Activated CD8-positive, alpha-beta T cell treated with anti-CD3 and anti-CD28 coated beads, Interleukin-2, amount 10 ng/mL, durations not matched to agents 7 days and 5 days (primary cell): ENCODE results near the gene COL17A1. TPM values are rescaled to one million over a fixed set of nuclear protein-coding genes. Genes with fewer than 3 reads are reported as not detected.

Experiments
- ATAC-seq: fragments of 150-1000 bp; cut with Tn5 transposase; one replicate; pipeline ENCODE4 v1.10.0; 2021; ENCODE audit warnings: moderate library complexity
- CTCF ChIA-PET: fragments of 350-600 bp; sonication (Branson Sonifier 250); formaldehyde crosslinking; loops from one replicate; lab custom pipeline; 2021; ENCODE audit warnings: antibody characterized with exemption; lab: Charles Lee
- POLR2A ChIA-PET: fragments of 350-600 bp; sonication (Branson Sonifier 250); formaldehyde crosslinking; loops from one replicate; lab custom pipeline; 2021; ENCODE audit warnings: antibody characterized with exemption; lab: Charles Lee
- DNase-seq: peaks from one replicate; pipeline ENCODE4 v3.0.0-alpha.2; 2020
- H3K27ac Mint-ChIP-seq: one replicate; pipeline ENCODE4 v1.8.0; 2021; ENCODE audit warnings: mild to moderate bottlenecking, mixed read lengths
- H3K27me3 Mint-ChIP-seq: one replicate; pipeline ENCODE4 v1.8.0; 2021; ENCODE audit warnings: low read depth, mixed read lengths
- H3K36me3 Mint-ChIP-seq: one replicate; pipeline ENCODE4 v1.8.0; 2021; ENCODE audit warnings: low read depth, mixed read lengths
- H3K4me1 Mint-ChIP-seq: one replicate; pipeline ENCODE4 v1.8.0; 2021; ENCODE audit warnings: low read depth, mixed read lengths
- H3K4me3 Mint-ChIP-seq: one replicate; pipeline ENCODE4 v1.8.0; 2021; ENCODE audit warnings: mild to moderate bottlenecking, mixed read lengths
- H3K9me3 Mint-ChIP-seq: one replicate; pipeline ENCODE4 v1.8.0; 2022; ENCODE audit warnings: mixed read lengths; ENCODE audit not compliant: insufficient read depth
- total RNA-seq, 2 experiments: library from RNA; stranded (reverse); gene quantifications; one replicate each; pipeline ENCODE4 v1.2.3, GENCODE V29; 2021

Gene COL17A1
- total RNA-seq, 2 experiments from 2014 or later: not detected

- H3K27ac Mint-ChIP-seq: no peak overlapping the region
- no peaks in the 10 kb centered on the region for H3K27me3 Mint-ChIP-seq
- POLR2A ChIA-PET: interaction anchor here (0.6 kb wide), 1 partner anchor 93 kb away, joined by 5 read pairs; the partner anchor contains the start of gene SFR1
- CTCF ChIA-PET: interaction anchor here (0.6 to 2.5 kb wide), 13 partner anchors 11 to 141 kb away, joined by 3 to 12 read pairs (median 4); partner anchors contain the start of gene SFR1
- DNase-seq: no peak
- peaks cover 25% of the 10 kb centered on the region for H3K36me3 Mint-ChIP-seq
- H3K4me1 Mint-ChIP-seq: no peaks in the 10 kb centered on the region
- ATAC-seq: no peak
- no peaks in the 10 kb centered on the region for H3K9me3 Mint-ChIP-seq
- H3K4me3 Mint-ChIP-seq: no peak overlapping the region
These were observed 56.7 kb downstream of the COL17A1 start for GRCh38 chr10:104028823-104029520.

DNA sequence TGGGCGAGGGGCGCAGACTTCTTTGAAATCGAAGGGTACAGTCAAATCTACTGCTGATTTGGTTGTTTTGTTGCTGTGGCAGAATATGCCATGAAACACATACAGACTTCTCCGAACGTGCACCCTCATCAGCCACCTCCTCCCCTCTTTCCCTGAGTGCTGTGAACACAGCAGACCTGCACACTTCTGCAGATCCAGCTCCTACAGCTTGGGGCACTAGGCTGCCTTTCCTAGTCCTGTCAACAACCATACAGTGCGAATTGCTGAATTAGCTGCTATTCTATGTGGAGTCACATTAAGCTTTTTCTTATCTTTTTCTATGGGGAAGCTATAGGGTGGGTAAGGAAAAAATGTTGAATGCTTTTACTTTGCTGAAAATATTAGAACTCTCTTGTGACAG, 57.5 kb downstream of the COL17A1 start:
- no peak overlapping the region for H3K27ac Mint-ChIP-seq
- ATAC-seq (no peak), DNase-seq (no peak)
- peaks cover 31% of the 10 kb centered on the region for H3K36me3 Mint-ChIP-seq
- no peak overlapping the region for H3K4me3 Mint-ChIP-seq
- CTCF ChIA-PET: interaction anchor here (0.8 to 2.5 kb wide), 11 partner anchors 10 to 140 kb away, joined by 3 to 12 read pairs (median 4); partner anchors contain the start of gene SFR1
- POLR2A ChIA-PET: no interaction called here
- no peaks in the 10 kb centered on the region for H3K4me1 Mint-ChIP-seq
- no peaks in the 10 kb centered on the region for H3K9me3 Mint-ChIP-seq
- H3K27me3 Mint-ChIP-seq: no peaks in the 10 kb centered on the region

GRCh38 chr10:104026762-104027161, 58.9 kb downstream of the COL17A1 start:
- peaks cover 41% of the 10 kb centered on the region for H3K36me3 Mint-ChIP-seq
- H3K9me3 Mint-ChIP-seq: no peaks in the 10 kb centered on the region
- H3K4me1 Mint-ChIP-seq: no peaks in the 10 kb centered on the region
- ChIA-PET CTCF (interaction anchor here (1.2 kb wide), 1 partner anchor 139 kb away, joined by 6 read pairs; no protein-coding TSS in a partner anchor), POLR2A (no interaction called here)
- DNase-seq: no peak
- H3K4me3 Mint-ChIP-seq: no peak overlapping the region
- no peaks in the 10 kb centered on the region for H3K27me3 Mint-ChIP-seq
- no peak for ATAC-seq
- no peak overlapping the region for H3K27ac Mint-ChIP-seq

DNA sequence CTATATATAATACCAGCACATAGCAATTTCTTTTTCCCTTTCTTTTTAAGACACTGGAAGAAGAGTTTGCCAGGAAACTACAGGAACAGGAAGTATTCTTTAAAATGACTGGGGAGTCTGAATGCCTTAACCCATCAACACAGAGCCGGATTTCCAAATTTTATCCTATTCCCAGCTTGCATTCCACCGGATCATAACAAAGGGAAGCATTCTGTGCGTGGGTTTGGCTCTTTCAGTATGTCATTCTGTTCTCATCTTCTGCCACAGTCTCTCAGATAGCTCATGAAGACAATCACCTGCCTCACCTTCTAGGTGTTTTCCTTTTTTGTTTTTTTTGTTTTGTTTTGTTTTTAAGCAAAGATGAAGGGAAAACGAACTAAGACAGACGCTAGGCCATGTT, 60.2 kb downstream of the COL17A1 start:
- H3K27me3 Mint-ChIP-seq: no peaks in the 10 kb centered on the region
- no peak overlapping the region for H3K4me3 Mint-ChIP-seq
- CTCF ChIA-PET: interaction anchor here (1.1 to 1.4 kb wide), 5 partner anchors 8 to 137 kb away, joined by 3 to 6 read pairs (median 3); partner anchors contain the start of gene SFR1
- no peak overlapping the region for H3K27ac Mint-ChIP-seq
- H3K36me3 Mint-ChIP-seq: peaks cover 47% of the 10 kb centered on the region
- no peaks in the 10 kb centered on the region for H3K9me3 Mint-ChIP-seq
- no peaks in the 10 kb centered on the region for H3K4me1 Mint-ChIP-seq
- POLR2A ChIA-PET: no interaction called here
- ATAC-seq (no peak), DNase-seq (no peak)

- H3K4me3 Mint-ChIP-seq: no peak overlapping the region
- ChIA-PET CTCF (interaction anchor here (1.5 kb wide), 1 partner anchor 100 kb away, joined by 4 read pairs; the partner anchor contains the start of gene SFR1), POLR2A (no interaction called here)
- no peak for ATAC-seq
- H3K9me3 Mint-ChIP-seq: no peaks in the 10 kb centered on the region
- peaks cover 58% of the 10 kb centered on the region for H3K36me3 Mint-ChIP-seq
- H3K27ac Mint-ChIP-seq: no peak overlapping the region
- H3K4me1 Mint-ChIP-seq: no peaks in the 10 kb centered on the region
- DNase-seq: no peak
- H3K27me3 Mint-ChIP-seq: no peaks in the 10 kb centered on the region
These were observed 63.7 kb downstream of the COL17A1 start for GRCh38 chr10:104022026-104022425.

- Mint-ChIP-seq H3K27ac (no peak overlapping the region), H3K4me3 (no peak overlapping the region), H3K9me3 (no peaks in the 10 kb centered on the region), H3K36me3 (peaks cover 58% of the 10 kb centered on the region), H3K4me1 (no peaks in the 10 kb centered on the region), H3K27me3 (no peaks in the 10 kb centered on the region)
- no peak for ATAC-seq
- ChIA-PET POLR2A (no interaction called here), CTCF (interaction anchor here (1.4 to 1.5 kb wide), 2 partner anchors 101 to 137 kb away, joined by 3 to 4 read pairs; partner anchors contain the start of gene SFR1)
- DNase-seq: no peak
These were observed 64.4 kb downstream of the COL17A1 start for GRCh38 chr10:104021246-104021645.

DNA sequence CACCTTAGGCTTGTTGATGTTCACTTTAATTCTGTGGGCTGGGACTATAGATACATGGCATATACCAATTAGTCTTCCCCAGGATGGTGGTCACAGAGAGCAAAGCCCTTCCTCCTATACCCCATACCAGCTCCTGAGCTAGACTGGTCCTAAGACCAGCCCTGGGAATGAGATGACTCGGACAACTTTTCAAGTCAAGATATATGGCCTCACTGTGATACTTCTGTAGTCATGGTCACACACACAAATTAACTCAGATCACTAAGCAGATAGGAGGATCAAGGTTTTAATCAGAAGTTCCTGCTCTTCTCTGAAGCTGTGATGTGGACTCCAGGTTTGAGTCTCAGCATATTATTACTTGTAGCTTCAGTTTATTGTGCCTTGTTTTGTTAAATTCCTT, 65.7 kb downstream of the COL17A1 start:
- POLR2A ChIA-PET: no interaction called here

GRCh38 chr10:104018471-104018870, 67.2 kb downstream of the COL17A1 start:
- peaks cover 44% of the 10 kb centered on the region for H3K36me3 Mint-ChIP-seq
- ATAC-seq: no peak
- POLR2A ChIA-PET: interaction anchor here (2.6 kb wide), 1 partner anchor 103 kb away, joined by 7 read pairs; the partner anchor contains the start of gene SFR1
- no peaks in the 10 kb centered on the region for H3K27me3 Mint-ChIP-seq
- no peak overlapping the region for H3K4me3 Mint-ChIP-seq
- CTCF ChIA-PET: interaction anchor here (1.0 to 2.9 kb wide), 7 partner anchors 10 to 130 kb away, joined by 3 to 12 read pairs (median 6); partner anchors contain the start of gene SFR1
- no peaks in the 10 kb centered on the region for H3K9me3 Mint-ChIP-seq
- H3K27ac Mint-ChIP-seq: no peak overlapping the region
- no peaks in the 10 kb centered on the region for H3K4me1 Mint-ChIP-seq
- DNase-seq: no peak

More for the DNA sequence above, 65.7 kb downstream of the COL17A1 start:
- peaks cover 52% of the 10 kb centered on the region for H3K36me3 Mint-ChIP-seq
- ATAC-seq (no peak), DNase-seq (no peak)
- CTCF ChIA-PET: interaction anchor here (1.1 to 1.6 kb wide), 3 partner anchors 16 to 136 kb away, joined by 3 read pairs; no protein-coding TSS in a partner anchor
- no peak overlapping the region for H3K27ac Mint-ChIP-seq
- H3K9me3 Mint-ChIP-seq: no peaks in the 10 kb centered on the region
- no peaks in the 10 kb centered on the region for H3K27me3 Mint-ChIP-seq
- no peak overlapping the region for H3K4me3 Mint-ChIP-seq
- no peaks in the 10 kb centered on the region for H3K4me1 Mint-ChIP-seq

DNA sequence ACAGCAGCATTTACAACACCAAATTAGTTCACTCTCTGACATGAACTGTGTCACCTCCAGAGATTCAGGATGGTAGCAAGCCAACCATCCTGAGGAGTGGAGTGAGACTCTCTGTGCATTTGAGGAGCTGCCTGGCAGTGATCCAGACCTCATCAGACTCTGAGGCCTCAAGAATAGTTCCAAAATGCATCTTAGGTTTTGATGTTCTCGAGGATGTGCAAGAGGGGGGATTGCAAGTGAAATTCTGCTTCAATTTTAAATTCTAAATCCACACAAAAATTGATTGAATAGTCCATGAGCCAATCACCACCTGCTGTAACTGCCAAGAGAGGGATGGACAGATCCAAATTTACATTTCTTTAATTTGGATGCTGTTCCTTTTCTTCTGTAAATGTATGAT, 69.0 kb downstream of the COL17A1 start:
- Mint-ChIP-seq H3K27ac (no peak overlapping the region), H3K27me3 (no peaks in the 10 kb centered on the region), H3K4me3 (no peak overlapping the region), H3K36me3 (peaks cover 33% of the 10 kb centered on the region), H3K9me3 (no peaks in the 10 kb centered on the region), H3K4me1 (no peaks in the 10 kb centered on the region)
- no peak for DNase-seq
- ChIA-PET CTCF (interaction anchor here (1.3 to 2.9 kb wide), 2 partner anchors 9 to 12 kb away, joined by 3 to 12 read pairs; no protein-coding TSS in a partner anchor), POLR2A (interaction anchor here (2.6 kb wide), 1 partner anchor 105 kb away, joined by 7 read pairs; the partner anchor contains the start of gene SFR1)
- no peak for ATAC-seq

GRCh38 chr10:104014176-104014575, 71.5 kb downstream of the COL17A1 start:
- H3K4me3 Mint-ChIP-seq: no peak overlapping the region
- ATAC-seq (no peak), DNase-seq (no peak)
- no peaks in the 10 kb centered on the region for H3K27me3 Mint-ChIP-seq
- no peak overlapping the region for H3K27ac Mint-ChIP-seq
- H3K4me1 Mint-ChIP-seq: no peaks in the 10 kb centered on the region
- ChIA-PET CTCF (interaction anchor here (0.6 to 2.1 kb wide), 3 partner anchors 9 to 339 kb away, joined by 3 to 6 read pairs (median 5); partner anchors contain the start of gene CFAP58), POLR2A (no interaction called here)
- H3K9me3 Mint-ChIP-seq: no peaks in the 10 kb centered on the region
- peaks cover 20% of the 10 kb centered on the region for H3K36me3 Mint-ChIP-seq

DNA sequence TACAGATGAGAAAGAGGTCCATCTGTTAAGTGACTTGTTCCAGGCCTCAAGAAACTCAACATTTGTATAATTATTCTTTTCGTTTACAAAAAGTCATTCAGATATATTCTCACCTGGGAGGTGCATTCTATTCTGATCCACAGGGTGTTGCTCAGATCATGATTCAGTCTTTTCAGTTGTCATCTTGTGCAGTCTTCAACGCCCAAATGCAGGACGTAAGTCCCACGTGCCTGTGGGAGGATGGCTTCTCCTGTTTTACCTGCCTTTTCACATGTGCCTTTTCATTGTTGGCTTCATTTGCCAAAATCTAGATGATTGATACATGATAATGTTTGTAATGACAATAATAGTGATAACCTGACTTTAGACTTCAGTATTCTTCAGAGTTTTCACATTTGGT, 72.2 kb downstream of the COL17A1 start:
- DNase-seq (no peak), ATAC-seq (no peak)
- Mint-ChIP-seq H3K27ac (no peak overlapping the region), H3K9me3 (no peaks in the 10 kb centered on the region), H3K4me1 (no peaks in the 10 kb centered on the region), H3K36me3 (peaks cover 19% of the 10 kb centered on the region), H3K4me3 (no peak overlapping the region), H3K27me3 (no peaks in the 10 kb centered on the region)
- ChIA-PET CTCF (interaction anchor here (0.9 to 2.1 kb wide), 3 partner anchors 31 to 155 kb away, joined by 3 to 6 read pairs (median 5); no protein-coding TSS in a partner anchor), POLR2A (no interaction called here)
